NCI-H2196 treated with DMSO at 0.1 percent for 48 hours (cell line): Measurements from ENCODE around the gene CLEC7A.

Experiments
- DNase-seq: peaks from one replicate; lab custom pipeline; 2025; ENCODE audit not compliant: unreplicated experiment; lab: John Stamatoyannopoulos, UW

CLEC7A gene

GRCh38 chr12:10095971-10096370 is 34.0 kb downstream of the CLEC7A start:
- no peak for DNase-seq

- no peak for DNase-seq
Measured at GRCh38 chr12:10094646-10095395, 35.2 kb downstream of the CLEC7A start.

DNA sequence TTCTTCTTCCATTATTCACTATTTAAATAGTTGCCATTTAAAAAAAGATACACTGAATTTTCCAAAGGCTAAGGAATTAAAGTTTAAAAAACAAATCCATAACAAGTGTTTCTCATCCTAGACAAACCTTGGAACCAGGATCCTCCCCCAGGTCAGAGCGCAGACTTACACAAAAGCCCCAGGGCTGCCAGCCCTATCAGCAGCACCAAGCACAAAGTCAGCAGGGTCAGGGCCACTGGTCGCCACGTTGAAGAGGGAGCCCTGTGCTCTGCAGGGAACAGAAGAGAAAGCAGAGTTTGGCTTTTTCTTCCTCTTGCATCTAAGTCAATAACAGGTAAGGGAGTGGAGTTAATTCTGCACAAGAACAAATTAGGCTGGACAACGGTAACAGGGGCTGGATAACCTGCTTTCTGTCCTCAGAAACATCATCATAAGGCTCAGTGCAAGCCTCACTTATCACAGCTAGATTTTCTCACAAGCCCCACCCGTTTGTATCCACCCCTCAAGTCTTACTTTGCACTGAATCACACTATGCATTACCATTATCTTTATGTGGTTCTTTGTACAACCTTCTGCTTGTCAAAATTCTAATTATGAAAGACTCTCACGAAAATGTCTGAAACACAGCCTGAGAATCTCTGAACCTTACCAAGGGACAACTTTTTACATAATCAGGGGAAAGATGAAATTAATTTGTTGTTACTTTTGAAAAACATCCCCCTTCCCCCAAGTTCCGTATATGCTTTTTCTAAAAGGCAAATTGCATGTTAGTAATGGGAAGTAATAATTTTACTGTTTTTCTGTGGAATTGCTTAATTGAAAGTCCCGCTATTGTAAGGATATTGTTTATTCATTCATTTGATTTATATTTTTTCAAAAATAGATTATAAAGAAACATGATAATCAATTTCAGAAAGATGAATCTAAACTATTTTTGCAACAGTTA is 40.8 kb downstream of the CLEC7A start:
- DNase-seq, result no peak

GRCh38 chr12:10088031-10088430 is 42.0 kb downstream of the CLEC7A start:
- no peak for DNase-seq

DNA sequence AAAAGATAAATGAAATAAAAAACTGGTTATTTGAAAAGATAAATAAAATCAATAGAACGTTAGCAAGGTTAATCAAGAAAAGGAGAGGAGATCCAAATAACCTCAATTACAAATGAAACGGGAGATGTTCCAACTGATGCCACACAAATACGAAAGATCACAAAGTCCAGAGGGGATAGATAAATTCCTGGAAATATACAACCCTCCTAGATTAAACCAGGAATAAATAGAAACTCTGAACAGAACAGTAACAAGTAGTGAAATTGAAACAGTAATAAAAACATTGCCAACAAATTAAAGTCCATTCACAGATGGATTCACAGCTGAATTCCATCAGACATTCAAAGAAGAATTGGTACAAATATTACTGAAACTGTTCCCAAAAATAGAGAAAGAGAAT is 43.6 kb downstream of the CLEC7A start:
- DNase-seq, result no peak

- no peak for DNase-seq
Measured at GRCh38 chr12:10084733-10085132, 45.3 kb downstream of the CLEC7A start.

DNA sequence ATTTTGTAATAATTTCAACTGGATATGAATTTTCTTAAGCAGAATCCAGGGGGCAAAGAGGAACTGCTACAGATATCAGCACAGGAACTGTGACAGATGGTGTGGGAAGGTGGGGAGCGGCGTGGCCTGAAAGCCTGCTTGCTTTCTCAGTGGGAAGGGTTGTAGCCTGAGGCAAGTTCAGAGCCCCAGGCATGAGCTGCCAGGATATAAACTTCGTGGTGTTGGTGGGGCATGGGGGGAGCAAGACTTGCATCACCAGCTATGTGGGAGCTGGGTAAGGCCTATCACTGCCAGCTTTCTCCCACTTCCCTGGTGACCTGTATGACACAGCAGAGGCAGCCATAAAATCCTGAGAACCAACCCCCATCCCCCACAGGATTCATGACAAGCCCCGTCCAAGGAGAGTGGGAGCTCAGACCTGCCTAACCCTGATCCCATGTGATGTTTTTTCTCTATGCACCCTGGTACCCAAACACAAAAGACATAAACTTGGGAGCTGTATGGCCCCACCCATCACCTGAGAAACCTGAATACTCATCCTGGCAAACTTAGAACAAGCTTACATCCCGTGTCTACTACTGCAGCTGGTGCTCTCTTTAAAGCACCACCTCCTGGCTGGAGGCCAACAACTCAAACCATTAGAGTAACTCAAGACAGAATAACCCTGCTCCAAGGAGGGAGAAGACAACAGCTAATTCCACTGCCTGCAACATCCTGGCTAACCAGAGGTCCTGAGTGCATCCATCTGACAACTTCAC is 47.7 kb downstream of the CLEC7A start:
- no peak for DNase-seq

GRCh38 chr12:10075451-10075850 is 54.5 kb downstream of the CLEC7A start:
- DNase-seq, result no peak

GRCh38 chr12:10073261-10073660 is 56.7 kb downstream of the CLEC7A start:
- DNase-seq, result no peak

DNA sequence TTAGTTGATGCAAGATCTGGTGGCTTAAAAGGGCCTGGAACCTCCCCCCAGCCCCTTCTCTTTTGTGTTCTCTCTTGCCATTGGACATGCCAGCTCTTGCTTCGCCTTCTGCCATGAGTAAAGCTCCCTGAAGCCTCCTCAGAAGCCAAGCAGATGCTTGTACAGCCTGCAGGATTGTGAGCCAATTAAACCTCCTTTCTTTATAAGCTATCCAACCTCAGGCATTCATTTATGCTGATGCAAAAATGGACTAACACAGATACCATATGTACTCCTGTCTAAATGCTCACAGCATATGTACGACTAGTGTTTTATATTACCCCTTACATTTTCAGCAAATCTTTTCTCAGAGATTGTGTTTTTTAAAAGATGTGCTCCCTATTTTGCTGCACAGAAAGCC is 57.9 kb downstream of the CLEC7A start:
- DNase-seq, result no peak

- no peak for DNase-seq
Measured at GRCh38 chr12:10070380-10070779, 59.6 kb downstream of the CLEC7A start.

- no peak for DNase-seq
Measured at GRCh38 chr12:10069976-10070375, 60.0 kb downstream of the CLEC7A start.

- DNase-seq, result no peak
Measured at GRCh38 chr12:10069099-10069498, 60.9 kb downstream of the CLEC7A start.

GRCh38 chr12:10068644-10069043 is 61.4 kb downstream of the CLEC7A start:
- no peak for DNase-seq

DNA sequence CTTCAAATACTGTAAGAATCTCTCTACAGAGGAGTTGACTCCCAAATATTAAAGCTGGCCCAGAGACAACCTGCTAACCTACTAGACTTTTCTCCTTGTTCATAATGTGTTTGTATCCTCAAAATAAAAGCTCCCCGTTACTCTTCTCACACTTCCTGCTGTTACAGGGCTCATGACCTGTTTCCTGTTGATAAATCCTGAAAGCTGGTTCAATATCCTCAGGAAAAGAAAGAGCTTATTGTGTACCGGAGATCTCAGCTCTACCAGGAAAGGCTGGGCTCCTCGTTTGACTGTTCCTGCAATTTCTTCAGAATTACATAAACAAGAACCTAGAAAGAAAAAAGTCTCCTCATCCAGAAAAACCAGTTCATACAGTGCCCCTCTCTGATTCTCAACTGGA is 62.1 kb downstream of the CLEC7A start:
- DNase-seq, result no peak

GRCh38 chr12:10067264-10067663 is 62.7 kb downstream of the CLEC7A start:
- DNase-seq, result no peak
